GM12878 (cell line): ENCODE measurements around the gene IGLL1. TPM values are rescaled to one million over a fixed set of nuclear protein-coding genes. Genes with fewer than 3 reads are reported as not detected.

Experiments used
- ATAC-seq: fragments of 200-7000 bp; cut with Tn5 transposase; 3 replicates; pipeline ENCODE4 v1.9.1; 2020; ENCODE audit warnings: mild to moderate bottlenecking, moderate library complexity
- BruUV-seq: library from RNA; stranded (reverse); fragments of 400-500 nt; replicated peaks from 2 replicates; lab custom pipeline; 2021; lab: Mats Ljungman, UMichigan
- CTCF ChIA-PET: fragments of 300-600 bp; sonication (Branson Sonifier 250); formaldehyde crosslinking; extraction: SDS; loops from one replicate; lab custom pipeline; 2021; ENCODE audit warnings: inconsistent platforms; lab: Yijun Ruan, JAX
- POLR2A ChIA-PET: fragments of 350-600 bp; formaldehyde crosslinking; extraction: SDS; loops from one replicate; lab custom pipeline; 2021; ENCODE audit warnings: inconsistent platforms; lab: Charles Lee
- RAD21 ChIA-PET: fragments of 300-600 bp; sonication (Branson Sonifier 250); formaldehyde crosslinking; loops from one replicate; lab custom pipeline; 2023; ENCODE audit warnings: antibody characterized with exemption; ENCODE audit not compliant: unreplicated experiment; lab: Charles Lee
- SMC1A ChIA-PET: fragments of 300-600 bp; sonication (Branson Sonifier 250); formaldehyde crosslinking; loops from one replicate; lab custom pipeline; 2023; ENCODE audit not compliant: unreplicated experiment, uncharacterized antibody; lab: Charles Lee
- DNase-seq: peaks from one replicate; pipeline ENCODE4 v3.0.0-alpha.2; 2011; ENCODE audit warnings: low read depth, low spot score
- FAIRE-seq: peaks from 3 replicates; lab custom pipeline; 2011; peaks lifted over from hg19 to GRCh38; lab: Jason Lieb, UNC
- H2AFZ ChIP-seq: 2 replicates; pipeline ENCODE4 v1.6.0; 2011; ENCODE audit warnings: low read depth, low read length, control low read depth; ENCODE audit not compliant: control insufficient read depth
- H3K27ac ChIP-seq: 2 replicates; pipeline ENCODE4 v1.5.1; 2011; ENCODE audit warnings: control low read depth; ENCODE audit not compliant: control insufficient read depth, insufficient read depth
- H3K27me3 ChIP-seq, 2 experiments: replicated peaks in 1 of 2; 2 replicates each; pipeline versions ENCODE4 v1.6.0 to v1.6.1; 2011; ENCODE audit warnings: low read length in 1 of 2; ENCODE audit not compliant: control insufficient read depth in 2 of 2, insufficient read depth in 2 of 2
- H3K36me3 ChIP-seq, 2 experiments: 2 replicates each; pipeline ENCODE4 v1.5.1; 2011; ENCODE audit warnings: low read length in 1 of 2; ENCODE audit not compliant: control insufficient read depth in 2 of 2, insufficient read depth in 2 of 2
- H3K4me1 ChIP-seq: 2 replicates; pipeline ENCODE4 v1.6.1; 2011; ENCODE audit warnings: mild to moderate bottlenecking, low read length, moderate library complexity, mixed read lengths; ENCODE audit not compliant: control insufficient read depth, insufficient read depth
- H3K4me2 ChIP-seq: 2 replicates; pipeline ENCODE4 v1.6.0; 2011; ENCODE audit warnings: control low read depth; ENCODE audit not compliant: control insufficient read depth, insufficient read depth
- H3K4me3 ChIP-seq: fragments of 200-600 bp; sonication (generic); 2 replicates; pipeline ENCODE4 v1.5.1; 2016
- H3K79me2 ChIP-seq: 2 replicates; pipeline ENCODE4 v1.6.0; 2011; ENCODE audit warnings: low read length; ENCODE audit not compliant: control insufficient read depth, insufficient read depth
- H3K9ac ChIP-seq: 2 replicates; pipeline ENCODE4 v1.8.0; 2011; ENCODE audit warnings: low read length, control low read depth, mixed read lengths; ENCODE audit not compliant: control insufficient read depth, insufficient read depth
- H3K9me3 ChIP-seq: replicated peaks from 3 replicates; pipeline ENCODE4 v1.5.1; 2011; ENCODE audit warnings: mild to moderate bottlenecking, low read length; ENCODE audit not compliant: control insufficient read depth, insufficient read depth
- H4K20me1 ChIP-seq: 2 replicates; pipeline ENCODE4 v1.6.0; 2011; ENCODE audit not compliant: control insufficient read depth, insufficient read depth
- BCL11A ChIP-seq: IDR thresholded peaks from 2 replicates; pipeline ENCODE4 v1.6.1; 2011; ENCODE audit warnings: low read depth, low read length
- CEBPB ChIP-seq, 2 experiments: fragments of 150-350 bp in 1 of 2; IDR thresholded peaks; 2 replicates each; pipeline ENCODE4 v1.6.1; 2012 to 2014; ENCODE audit warnings: low read depth in 2 of 2, low read length in 2 of 2, borderline replicate concordance in 1 of 2, inconsistent platforms in 1 of 2
- KLF5 ChIP-seq: fragments of 450-650 bp; IDR thresholded peaks from 2 replicates; pipeline ENCODE4 v1.6.1; 2014; ENCODE audit warnings: mild to moderate bottlenecking; ENCODE audit not compliant: partially characterized antibody
- NR2C1 ChIP-seq: fragments of 450-650 bp; IDR thresholded peaks from 2 replicates; pipeline ENCODE4 v1.6.1; 2017; ENCODE audit warnings: antibody characterized with exemption, mild to moderate bottlenecking, moderate library complexity
- POLR2AphosphoS2 ChIP-seq: IDR thresholded peaks from 2 replicates; pipeline ENCODE4 v1.6.1; 2011; ENCODE audit warnings: low read depth, mild to moderate bottlenecking, low read length, improper control_type of control experiment, moderate library complexity
- POLR2AphosphoS5 ChIP-seq: IDR thresholded peaks from 2 replicates; pipeline ENCODE4 v1.6.1; 2011; ENCODE audit warnings: mild to moderate bottlenecking, low read length, inconsistent platforms
- RFX5 ChIP-seq: IDR thresholded peaks from 2 replicates; pipeline ENCODE4 v1.6.1; 2011; ENCODE audit warnings: low read depth, low read length, improper control_type of control experiment
- SREBF2 ChIP-seq: IDR thresholded peaks from 2 replicates; pipeline ENCODE4 v1.6.1; 2012; ENCODE audit warnings: mild to moderate bottlenecking, low read length
- YBX1 ChIP-seq: fragments of 450-650 bp; IDR thresholded peaks from 2 replicates; pipeline ENCODE4 v1.6.1; 2016; ENCODE audit warnings: antibody characterized with exemption
- ZBED1 ChIP-seq: IDR thresholded peaks from 2 replicates; pipeline ENCODE4 v1.6.1; 2016; ENCODE audit warnings: borderline replicate concordance
- ZNF384 ChIP-seq: IDR thresholded peaks from 2 replicates; pipeline ENCODE4 v1.6.1; 2012; ENCODE audit warnings: low read depth, mild to moderate bottlenecking, low read length, improper control_type of control experiment, borderline replicate concordance
- ZSCAN29 ChIP-seq: fragments of 450-650 bp; IDR thresholded peaks from 2 replicates; pipeline ENCODE4 v1.6.1; 2017; ENCODE audit warnings: mild to moderate bottlenecking, moderate library complexity
- WGBS: methylation state at CpG from one replicate; pipeline ENCODE4 v1.1.6; 2016; ENCODE audit warnings: low lambda C conversion rate; ENCODE audit not compliant: insufficient replicate concordance, insufficient coverage; ENCODE audit errors: missing lambda C conversion rate; 5-methylcytosine and 5-hydroxymethylcytosine counted together
- in situ Hi-C: fragments of 300-500 bp; cut with MboI; formaldehyde crosslinking; loops from 9 replicates; pipeline ENCODE4 v1.14.3; 2018; ENCODE audit warnings: mixed read lengths
- intact Hi-C: fragments of 100-400 bp; cut with micrococcal nuclease; formaldehyde crosslinking; loops from one replicate; pipeline ENCODE4 v1.14.2; 2022; ENCODE audit not compliant: unreplicated experiment
- polyA plus RNA-seq, 11 experiments: library from polyadenylated mRNA; depleted of rRNA in 4 of 11; unstranded in 6 of 11; stranded (reverse) in 5 of 11; fragments of >200 nt; fragmentation: Nextera tagmentation in 4 of 11; fragmentation: Illumina TruSeq in 1 of 11; extraction: Ambion mirVana in 4 of 11; extraction: Trizol in 1 of 11; gene quantifications; 1 replicate in 1 of 11; 2 replicates in 10 of 11; pipeline versions ENCODE4 v1.2.1 to v1.2.3, GENCODE V29; 2011 to 2016; ENCODE audit warnings: inconsistent platforms in 2 of 11, missing spikeins in 2 of 11, low read depth in 1 of 11
- total RNA-seq, 4 experiments: library from RNA; depleted of rRNA in 3 of 4; stranded (reverse); fragments of >200 nt in 3 of 4; fragmentation: Illumina TruSeq in 1 of 4; extraction: Trizol in 1 of 4; gene quantifications; 2 replicates each; pipeline versions ENCODE4 v1.2.1 to v1.2.3, GENCODE V29; 2013 to 2021

Gene IGLL1
- total and polyA plus RNA-seq, 10 of the 15 experiments (the other 5 are each of a cell fraction or from before 2014, with no cell fraction given) = not detected

DNA sequence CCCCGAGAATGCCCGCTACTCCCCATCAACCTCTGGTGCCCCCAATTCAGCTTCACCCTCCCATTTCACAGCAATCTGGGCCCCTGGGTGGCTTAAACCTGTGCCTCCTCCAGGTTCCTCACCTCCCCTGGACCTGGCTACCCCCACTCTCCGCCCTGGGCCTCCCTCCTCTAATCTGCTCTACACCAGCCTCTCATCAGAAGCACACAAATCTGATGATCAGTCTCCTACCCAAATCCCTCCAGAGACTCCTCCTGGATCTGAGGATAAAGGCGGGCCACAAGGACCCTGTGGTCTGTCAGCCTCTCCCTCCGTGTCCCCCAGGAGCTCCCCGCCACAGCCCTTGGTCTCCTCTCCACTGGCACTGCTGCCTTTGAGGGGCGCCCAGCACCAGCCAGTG, 23.2 kb upstream of the IGLL1 start:
- in situ Hi-C loops (no loop called here), intact Hi-C loops (no loop called here)
- ChIA-PET RAD21 (no interaction called here), POLR2A (no interaction called here), SMC1A (no interaction called here), CTCF (no interaction called here)
- no peak overlapping the region for H3K9ac ChIP-seq
- peaks cover 0 to 2% of the 10 kb centered on the region in 2 experiments; a peak in 1 of 4 replicates for H3K27me3 ChIP-seq
- no peak overlapping the region for H3K4me3 ChIP-seq
- H3K9me3 ChIP-seq = no peaks in the 10 kb centered on the region
- DNase-seq = no peak
- no peak for ATAC-seq
- FAIRE-seq = no peak
- no peaks in the 10 kb centered on the region for H4K20me1 ChIP-seq
- no peak overlapping the region for H3K27ac ChIP-seq
- TF ChIP-seq POLR2AphosphoS2 (no peak), POLR2AphosphoS5 (no peak), CEBPB (IDR thresholded peaks at IDR 0.05; ENCODE audit: borderline replicate concordance in 1 of 2, low read depth in 2 of 2, low read length in 2 of 2) (no peak), ZNF384 (no peak), SREBF2 (no peak), RFX5 (no peak), ZSCAN29 (no peak), KLF5 (no peak), ZBED1 (no peak), YBX1 (no peak), NR2C1 (no peak), BCL11A (no peak)
- no peak overlapping the region for H3K4me2 ChIP-seq
- H2AFZ ChIP-seq = no peak overlapping the region
- H3K79me2 ChIP-seq = no peaks in the 10 kb centered on the region
- BruUV-seq = no TSS peak
- H3K36me3 ChIP-seq = no peaks in the 10 kb centered on the region
- WGBS = 40% methylated on average over 7 of the region's 7 CpGs
- H3K4me1 ChIP-seq = no peaks in the 10 kb centered on the region
